LNCAP (cell line): ENCODE results near the gene LPCAT1.

Experiments used
- TF ChIP-seq, protein P1 (sequence below): fragments of 450-650 bp; IDR thresholded peaks from 2 replicates; pipeline ENCODE4 v1.5.1; 2017; ENCODE audit warnings: mild to moderate bottlenecking

LPCAT1 gene

DNA sequence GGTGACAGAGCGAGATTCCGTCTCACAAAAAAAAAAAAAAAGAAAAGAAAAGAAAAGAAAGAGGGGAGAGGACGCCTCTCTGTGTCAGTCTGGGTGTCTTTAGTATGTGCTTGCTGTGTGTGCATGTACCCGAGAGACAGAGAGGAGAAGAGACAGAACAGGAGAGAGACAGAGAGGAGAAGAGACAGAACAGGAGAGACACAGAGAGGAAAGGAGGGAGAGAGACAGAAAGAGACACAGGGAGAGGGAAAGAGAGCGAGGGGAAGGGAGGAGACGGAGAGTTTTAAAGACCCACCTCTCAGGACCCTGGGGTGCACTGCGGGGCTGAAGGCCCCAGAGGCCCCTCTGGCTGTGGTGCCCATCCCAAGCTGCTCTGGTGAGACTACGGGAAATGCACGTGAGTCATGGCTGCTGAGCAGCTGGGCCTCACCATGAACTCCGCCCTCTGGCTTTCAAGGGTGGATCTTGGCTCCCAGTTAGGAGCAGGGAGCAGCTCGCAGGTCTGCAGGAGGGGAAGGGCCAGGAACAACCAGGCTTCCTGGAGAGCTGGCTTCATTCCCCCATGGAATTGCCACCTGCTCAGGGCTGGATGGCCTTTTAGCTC lies 86.4 kb downstream of the LPCAT1 start:
- TF ChIP-seq, protein P1, sequence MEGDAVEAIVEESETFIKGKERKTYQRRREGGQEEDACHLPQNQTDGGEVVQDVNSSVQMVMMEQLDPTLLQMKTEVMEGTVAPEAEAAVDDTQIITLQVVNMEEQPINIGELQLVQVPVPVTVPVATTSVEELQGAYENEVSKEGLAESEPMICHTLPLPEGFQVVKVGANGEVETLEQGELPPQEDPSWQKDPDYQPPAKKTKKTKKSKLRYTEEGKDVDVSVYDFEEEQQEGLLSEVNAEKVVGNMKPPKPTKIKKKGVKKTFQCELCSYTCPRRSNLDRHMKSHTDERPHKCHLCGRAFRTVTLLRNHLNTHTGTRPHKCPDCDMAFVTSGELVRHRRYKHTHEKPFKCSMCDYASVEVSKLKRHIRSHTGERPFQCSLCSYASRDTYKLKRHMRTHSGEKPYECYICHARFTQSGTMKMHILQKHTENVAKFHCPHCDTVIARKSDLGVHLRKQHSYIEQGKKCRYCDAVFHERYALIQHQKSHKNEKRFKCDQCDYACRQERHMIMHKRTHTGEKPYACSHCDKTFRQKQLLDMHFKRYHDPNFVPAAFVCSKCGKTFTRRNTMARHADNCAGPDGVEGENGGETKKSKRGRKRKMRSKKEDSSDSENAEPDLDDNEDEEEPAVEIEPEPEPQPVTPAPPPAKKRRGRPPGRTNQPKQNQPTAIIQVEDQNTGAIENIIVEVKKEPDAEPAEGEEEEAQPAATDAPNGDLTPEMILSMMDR, result no peak

DNA sequence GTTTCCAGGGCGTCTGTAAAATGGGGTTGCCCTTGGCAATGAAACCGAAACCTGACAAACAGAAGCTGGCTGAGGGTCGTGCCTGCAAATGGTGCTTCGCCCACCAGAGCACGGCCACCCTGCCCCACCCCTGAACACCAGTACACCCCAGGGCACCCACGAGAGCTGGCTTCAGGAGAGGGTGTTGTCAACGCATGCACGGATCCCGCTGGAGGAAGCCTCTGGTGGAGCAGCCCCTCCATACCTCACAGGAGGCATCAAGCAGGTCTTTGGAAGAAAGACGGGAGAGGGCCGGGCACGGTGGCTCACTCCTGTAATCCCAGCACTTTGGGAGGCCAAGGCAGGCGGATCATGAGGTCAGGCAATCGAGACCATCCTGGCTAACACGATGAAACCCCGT lies 87.1 kb downstream of the LPCAT1 start:
- TF ChIP-seq, protein P1, result no peak

- TF ChIP-seq, protein P1, result no peak
These were observed 87.7 kb downstream of the LPCAT1 start for GRCh38 chr5:1436036-1436435.

DNA sequence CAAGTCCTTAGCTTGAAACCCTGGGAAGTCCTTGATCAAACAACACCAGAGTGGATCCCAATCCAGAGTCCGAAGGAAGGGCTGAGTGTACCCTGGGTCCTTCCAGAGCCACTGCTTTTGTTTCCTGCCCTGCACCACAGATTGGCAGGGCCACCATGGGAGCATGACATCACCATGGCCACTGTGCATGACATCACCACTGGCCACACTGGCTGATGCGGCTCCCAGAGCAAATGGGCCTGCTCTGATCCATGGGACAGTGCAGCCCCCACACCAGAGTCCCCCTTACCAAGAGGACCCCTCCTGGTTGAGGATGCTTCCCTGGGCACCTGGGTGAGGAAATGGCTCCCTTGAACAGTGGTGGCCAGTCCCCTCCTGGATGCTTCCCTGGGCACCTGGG lies 88.4 kb downstream of the LPCAT1 start:
- TF ChIP-seq, protein P1, result no peak

GRCh38 chr5:1432296-1432695 lies 91.5 kb downstream of the LPCAT1 start:
- TF ChIP-seq, protein P1, result no peak

GRCh38 chr5:1431896-1432295 lies 91.9 kb downstream of the LPCAT1 start:
- TF ChIP-seq, protein P1, result no peak

GRCh38 chr5:1431021-1431811 lies 92.5 kb downstream of the LPCAT1 start:
- TF ChIP-seq, protein P1, result no peak
